IMR-90 (cell line): ENCODE results near the gene TAF3. TPM values are rescaled to one million over a fixed set of nuclear protein-coding genes. Genes with fewer than 3 reads are reported as not detected.

Experiments used
- ATAC-seq: fragments of 200-7000 bp; cut with Tn5 transposase; 2 replicates; pipeline ENCODE4 v1.9.1; 2020; ENCODE audit warnings: low read depth, mild to moderate bottlenecking, moderate library complexity
- BruUV-seq: library from RNA; stranded (reverse); fragments of 400-500 nt; replicated peaks from 2 replicates; lab custom pipeline; 2021; lab: Mats Ljungman, UMichigan
- CTCF ChIA-PET: fragments of 300-600 bp; formaldehyde crosslinking; extraction: SDS; loops from one replicate; lab custom pipeline; 2021; ENCODE audit warnings: antibody characterized with exemption; lab: Yijun Ruan, JAX
- POLR2A ChIA-PET: fragments of 300-600 bp; sonication (Branson Sonifier 250); formaldehyde crosslinking; loops from one replicate; lab custom pipeline; 2022; ENCODE audit warnings: antibody characterized with exemption; ENCODE audit not compliant: unreplicated experiment; lab: Charles Lee
- DNase-seq: peaks from one replicate; pipeline ENCODE4 v3.0.0; 2013
- H2AFZ ChIP-seq: replicated peaks from 2 replicates; pipeline ENCODE3; 2013; ENCODE audit warnings: low read length, mild to moderate bottlenecking; ENCODE audit not compliant: poor library complexity
- H2AK5ac ChIP-seq: 2 replicates; pipeline ENCODE4 v1.6.1; 2013; ENCODE audit warnings: low read depth, low read length, inconsistent platforms
- H2AK9ac ChIP-seq: replicated peaks from 2 replicates; pipeline ENCODE3; 2013; ENCODE audit warnings: mild to moderate bottlenecking, low read depth, low read length, moderate library complexity; ENCODE audit not compliant: poor library complexity
- H2BK120ac ChIP-seq: 2 replicates; pipeline ENCODE4 v1.6.1; 2013; ENCODE audit warnings: low read depth, low read length, inconsistent platforms
- H2BK15ac ChIP-seq: 3 replicates; pipeline ENCODE4 v1.6.1; 2013; ENCODE audit warnings: low read depth, low read length, inconsistent platforms
- H2BK20ac ChIP-seq: 2 replicates; pipeline ENCODE4 v1.6.1; 2013; ENCODE audit warnings: low read depth, mild to moderate bottlenecking, inconsistent platforms, low read length, moderate library complexity
- H2BK5ac ChIP-seq: 2 replicates; pipeline ENCODE4 v1.6.1; 2013; ENCODE audit warnings: mild to moderate bottlenecking, low read depth, low read length, inconsistent platforms; ENCODE audit not compliant: poor library complexity, severe bottlenecking
- H3K14ac ChIP-seq: replicated peaks from 2 replicates; pipeline ENCODE4 v1.6.1; 2013; ENCODE audit warnings: low read depth, low read length, inconsistent platforms
- H3K18ac ChIP-seq: 2 replicates; pipeline ENCODE4 v1.6.1; 2013; ENCODE audit warnings: low read depth, low read length, control low read depth
- H3K23ac ChIP-seq: 2 replicates; pipeline ENCODE4 v1.6.1; 2013; ENCODE audit warnings: low read depth, low read length, inconsistent platforms
- H3K27ac ChIP-seq: 2 replicates; pipeline ENCODE4 v1.5.1; 2013; ENCODE audit warnings: mild to moderate bottlenecking, control low read depth, low read length; ENCODE audit not compliant: insufficient read depth
- H3K27me3 ChIP-seq: 2 replicates; pipeline ENCODE4 v1.6.1; 2013; ENCODE audit warnings: low read length; ENCODE audit not compliant: control insufficient read depth, insufficient read depth
- H3K36me3 ChIP-seq: 2 replicates; pipeline ENCODE4 v1.6.1; 2013; ENCODE audit warnings: low read length, mixed read lengths; ENCODE audit not compliant: control insufficient read depth, insufficient read depth
- H3K4ac ChIP-seq: 2 replicates; pipeline ENCODE4 v1.6.1; 2013; ENCODE audit warnings: low read depth, low read length, inconsistent platforms
- H3K4me1 ChIP-seq: 2 replicates; pipeline ENCODE4 v1.6.1; 2013; ENCODE audit warnings: low read length, mixed read lengths; ENCODE audit not compliant: control insufficient read depth, insufficient read depth
- H3K4me2 ChIP-seq: 2 replicates; pipeline ENCODE4 v1.6.1; 2013; ENCODE audit warnings: low read depth, mild to moderate bottlenecking, control low read depth, low read length, moderate library complexity
- H3K4me3 ChIP-seq: 2 replicates; pipeline ENCODE4 v1.5.1; 2013; ENCODE audit warnings: low read depth, mild to moderate bottlenecking, control low read depth, low read length, moderate library complexity; ENCODE audit not compliant: insufficient read depth
- H3K56ac ChIP-seq: 2 replicates; pipeline ENCODE4 v1.6.1; 2013; ENCODE audit warnings: low read length, inconsistent platforms; ENCODE audit not compliant: insufficient read depth; ENCODE audit errors: extremely low read depth
- H3K79me1 ChIP-seq, 2 experiments: 2 replicates each; pipeline ENCODE4 v1.6.1; 2013; ENCODE audit warnings: low read length in 2 of 2, inconsistent platforms in 1 of 2, low read depth in 1 of 2
- H3K9ac ChIP-seq: 2 replicates; pipeline ENCODE4 v1.6.1; 2013; ENCODE audit warnings: low read depth, low read length, control low read depth
- H3K9me1 ChIP-seq: 2 replicates; pipeline ENCODE4 v1.6.1; 2013; ENCODE audit warnings: low read length, inconsistent platforms; ENCODE audit not compliant: insufficient read depth
- H3K9me3 ChIP-seq: 2 replicates; pipeline ENCODE4 v1.6.1; 2013; ENCODE audit warnings: low read length; ENCODE audit not compliant: control insufficient read depth, insufficient read depth
- H4K20me1 ChIP-seq: 2 replicates; pipeline ENCODE4 v1.6.1; 2013; ENCODE audit warnings: low read length, inconsistent platforms; ENCODE audit not compliant: insufficient read depth
- H4K5ac ChIP-seq: 2 replicates; pipeline ENCODE4 v1.6.1; 2013; ENCODE audit warnings: mild to moderate bottlenecking, low read depth, low read length, control low read depth
- H4K8ac ChIP-seq, 2 experiments: 2 replicates each; pipeline ENCODE4 v1.6.1; 2013; ENCODE audit warnings: low read depth in 2 of 2, low read length in 2 of 2, control low read depth in 1 of 2, inconsistent platforms in 1 of 2
- H4K91ac ChIP-seq: 2 replicates; pipeline ENCODE4 v1.6.1; 2013; ENCODE audit warnings: low read depth, low read length, inconsistent platforms; ENCODE audit not compliant: insufficient read depth
- BHLHE40 ChIP-seq: fragments of 150-350 bp; IDR thresholded peaks from 2 replicates; pipeline ENCODE4 v1.6.1; 2016; ENCODE audit warnings: mild to moderate bottlenecking, low read depth, low read length
- CEBPB ChIP-seq: IDR thresholded peaks from 2 replicates; pipeline ENCODE4 v1.6.1; 2012; ENCODE audit warnings: low read depth, low read length, improper control_type of control experiment
- CHD1 ChIP-seq: IDR thresholded peaks from 2 replicates; pipeline ENCODE4 v1.6.1; 2012; ENCODE audit warnings: low read depth, low read length, improper control_type of control experiment
- CTCF ChIP-seq: conservative IDR thresholded peaks from 2 replicates; pipeline ENCODE4 v1.5.1; 2012; ENCODE audit warnings: mild to moderate bottlenecking, low read depth, low read length, improper control_type of control experiment
- FOS ChIP-seq: fragments of 150-350 bp; IDR thresholded peaks from 2 replicates; pipeline ENCODE4 v1.6.1; 2016; ENCODE audit warnings: low read depth, low read length
- MAFK ChIP-seq: IDR thresholded peaks from 2 replicates; pipeline ENCODE4 v1.6.1; 2012; ENCODE audit warnings: low read depth, low read length, improper control_type of control experiment
- MAZ ChIP-seq: IDR thresholded peaks from 2 replicates; pipeline ENCODE4 v1.6.1; 2012; ENCODE audit warnings: low read depth, mild to moderate bottlenecking, low read length, improper control_type of control experiment, moderate library complexity, borderline replicate concordance
- MXI1 ChIP-seq: IDR thresholded peaks from 2 replicates; pipeline ENCODE4 v1.6.1; 2012; ENCODE audit warnings: low read depth, mild to moderate bottlenecking, low read length, moderate library complexity, borderline replicate concordance
- NFE2L2 ChIP-seq: fragments of 150-350 bp; IDR thresholded peaks from 2 replicates; pipeline ENCODE4 v1.6.1; 2016; ENCODE audit warnings: low read depth, mild to moderate bottlenecking, low read length
- POLR2A ChIP-seq: IDR thresholded peaks from 2 replicates; pipeline ENCODE4 v1.6.1; 2012; ENCODE audit warnings: mild to moderate bottlenecking, low read depth, low read length
- RAD21 ChIP-seq: IDR thresholded peaks from 2 replicates; pipeline ENCODE4 v1.6.1; 2012; ENCODE audit warnings: low read length, improper control_type of control experiment
- RCOR1 ChIP-seq: IDR thresholded peaks from 2 replicates; pipeline ENCODE4 v1.6.1; 2012; ENCODE audit warnings: mild to moderate bottlenecking, low read length, improper control_type of control experiment; ENCODE audit not compliant: insufficient replicate concordance
- RFX5 ChIP-seq: IDR thresholded peaks from 2 replicates; pipeline ENCODE4 v1.8.0; 2012; ENCODE audit warnings: low read depth, mild to moderate bottlenecking, low read length, moderate library complexity
- SMC3 ChIP-seq: fragments of 150-350 bp; IDR thresholded peaks from 2 replicates; pipeline ENCODE4 v1.6.1; 2016; ENCODE audit warnings: low read depth, mild to moderate bottlenecking, antibody characterized with exemption, low read length, moderate library complexity
- whole genome bisulfite sequencing, 2 experiments: methylation state at CpG; one replicate each; pipeline versions ENCODE4 v1.1.5 to v1.1.7; 2013; ENCODE audit warnings: missing lambda C conversion rate in 2 of 2; ENCODE audit not compliant: insufficient read length in 1 of 2; ENCODE audit errors: extremely low coverage in 2 of 2; 5-methylcytosine and 5-hydroxymethylcytosine counted together
- dilution Hi-C: fragments of 300-500 bp; cut with HindIII; formaldehyde crosslinking; loops from one replicate; pipeline ENCODE4 v1.14.3; 2018; ENCODE audit warnings: low sequenced_read_pairs; ENCODE audit not compliant: unreplicated experiment
- in situ Hi-C: fragments of 300-500 bp; cut with MboI; formaldehyde crosslinking; loops from 3 replicates; pipeline ENCODE4 v1.14.3; 2019; ENCODE audit warnings: low sequenced_read_pairs, inconsistent platforms, mixed read lengths
- intact Hi-C: fragments of 100-400 bp; cut with micrococcal nuclease; formaldehyde crosslinking; loops from 2 replicates; pipeline ENCODE4 v1.10.0; 2022
- polyA plus RNA-seq, 3 experiments: library from polyadenylated mRNA; depleted of rRNA; stranded (reverse); fragments of >200 nt; gene quantifications; 2 replicates each; pipeline ENCODE4 v1.2.3, GENCODE V29; 2012; ENCODE audit warnings: low replicate concordance in 1 of 3
- total RNA-seq: library from RNA; depleted of rRNA; stranded (reverse); fragments of >200 nt; gene quantifications from 2 replicates; pipeline ENCODE4 v1.2.3, GENCODE V29; 2012
- TF ChIP-seq, protein P1 (sequence below): fragments of 150-350 bp; IDR thresholded peaks from 2 replicates; pipeline ENCODE4 v1.6.1; 2017; ENCODE audit warnings: mild to moderate bottlenecking, antibody characterized with exemption, low read length, low read depth
- TF ChIP-seq, protein P2 (sequence below): fragments of 150-350 bp; IDR thresholded peaks from 2 replicates; pipeline ENCODE4 v1.6.1; 2016; ENCODE audit warnings: low read depth, mild to moderate bottlenecking, low read length, moderate library complexity, borderline replicate concordance

TAF3 gene
- total and polyA plus RNA-seq, 2 of the 4 experiments (the other 2 are of a cell fraction), result 1.4 to 2.3 TPM

- in situ Hi-C loops, result no loop called here
- H3K36me3 ChIP-seq, result peaks cover 41% of the 10 kb centered on the region
- H4K91ac ChIP-seq, result no peak overlapping the region
- no peak overlapping the region for H3K18ac ChIP-seq
- no peak overlapping the region for H3K4me3 ChIP-seq
- no peak overlapping the region for H3K4ac ChIP-seq
- H3K23ac ChIP-seq, result no peak overlapping the region
- H2BK15ac ChIP-seq, result no peak overlapping the region
- H2BK120ac ChIP-seq, result no peak overlapping the region
- WGBS, 2 experiments, result no CpG with 5 or more reads among the region's 2 CpGs
- H3K9me3 ChIP-seq, result no peaks in the 10 kb centered on the region
- no peak overlapping the region for H2AK5ac ChIP-seq
- H4K5ac ChIP-seq, result no peak overlapping the region
- BruUV-seq, result no TSS peak
- H3K27me3 ChIP-seq, result no peaks in the 10 kb centered on the region
- H4K8ac ChIP-seq, result no peak overlapping the region
- no peaks in the 10 kb centered on the region for H4K20me1 ChIP-seq
- no peak overlapping the region for H3K56ac ChIP-seq
- H3K9me1 ChIP-seq, result no peaks in the 10 kb centered on the region; the same call in 1 of the 2 replicates
- H3K14ac ChIP-seq, result no peak overlapping the region
- no peak overlapping the region for H3K4me2 ChIP-seq
- H2AFZ ChIP-seq, result no peak overlapping the region
- DNase-seq, result no peak
- ATAC-seq, result no peak
- dilution Hi-C loops, result no loop called here
- no peak overlapping the region for H2BK20ac ChIP-seq
- no peaks in the 10 kb centered on the region for H3K4me1 ChIP-seq
- ChIA-PET POLR2A (no interaction called here), CTCF (no interaction called here)
- no peak overlapping the region for H3K27ac ChIP-seq
- no peak for TF ChIP-seq POLR2A
- no peak for TF ChIP-seq NFE2L2
- TF ChIP-seq MAFK, result no peak
- TF ChIP-seq, protein P1, sequence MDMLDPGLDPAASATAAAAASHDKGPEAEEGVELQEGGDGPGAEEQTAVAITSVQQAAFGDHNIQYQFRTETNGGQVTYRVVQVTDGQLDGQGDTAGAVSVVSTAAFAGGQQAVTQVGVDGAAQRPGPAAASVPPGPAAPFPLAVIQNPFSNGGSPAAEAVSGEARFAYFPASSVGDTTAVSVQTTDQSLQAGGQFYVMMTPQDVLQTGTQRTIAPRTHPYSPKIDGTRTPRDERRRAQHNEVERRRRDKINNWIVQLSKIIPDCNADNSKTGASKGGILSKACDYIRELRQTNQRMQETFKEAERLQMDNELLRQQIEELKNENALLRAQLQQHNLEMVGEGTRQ, result no peak
- no peak for TF ChIP-seq RFX5
- no peak for TF ChIP-seq MAZ
- TF ChIP-seq, protein P2, sequence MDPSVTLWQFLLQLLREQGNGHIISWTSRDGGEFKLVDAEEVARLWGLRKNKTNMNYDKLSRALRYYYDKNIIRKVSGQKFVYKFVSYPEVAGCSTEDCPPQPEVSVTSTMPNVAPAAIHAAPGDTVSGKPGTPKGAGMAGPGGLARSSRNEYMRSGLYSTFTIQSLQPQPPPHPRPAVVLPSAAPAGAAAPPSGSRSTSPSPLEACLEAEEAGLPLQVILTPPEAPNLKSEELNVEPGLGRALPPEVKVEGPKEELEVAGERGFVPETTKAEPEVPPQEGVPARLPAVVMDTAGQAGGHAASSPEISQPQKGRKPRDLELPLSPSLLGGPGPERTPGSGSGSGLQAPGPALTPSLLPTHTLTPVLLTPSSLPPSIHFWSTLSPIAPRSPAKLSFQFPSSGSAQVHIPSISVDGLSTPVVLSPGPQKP, result no peak
- no peak for TF ChIP-seq BHLHE40
- TF ChIP-seq CTCF, result no peak
- no peak for TF ChIP-seq SMC3
- TF ChIP-seq CEBPB, result no peak
- TF ChIP-seq MXI1, result no peak
- no peak for TF ChIP-seq RCOR1
- TF ChIP-seq RAD21, result no peak
- no peak for TF ChIP-seq FOS
- TF ChIP-seq CHD1, result no peak
- peaks cover 21 to 23% of the 10 kb centered on the region in 2 experiments for H3K79me1 ChIP-seq
- intact Hi-C loops, result no loop called here
- no peak overlapping the region for H2AK9ac ChIP-seq
- H3K9ac ChIP-seq, result no peak overlapping the region
- no peak overlapping the region for H2BK5ac ChIP-seq
These were observed 13.6 kb upstream of the TAF3 start for GRCh38 chr10:7804741-7805140.
